ENCODE results near the gene SERPINB8.

DNA sequence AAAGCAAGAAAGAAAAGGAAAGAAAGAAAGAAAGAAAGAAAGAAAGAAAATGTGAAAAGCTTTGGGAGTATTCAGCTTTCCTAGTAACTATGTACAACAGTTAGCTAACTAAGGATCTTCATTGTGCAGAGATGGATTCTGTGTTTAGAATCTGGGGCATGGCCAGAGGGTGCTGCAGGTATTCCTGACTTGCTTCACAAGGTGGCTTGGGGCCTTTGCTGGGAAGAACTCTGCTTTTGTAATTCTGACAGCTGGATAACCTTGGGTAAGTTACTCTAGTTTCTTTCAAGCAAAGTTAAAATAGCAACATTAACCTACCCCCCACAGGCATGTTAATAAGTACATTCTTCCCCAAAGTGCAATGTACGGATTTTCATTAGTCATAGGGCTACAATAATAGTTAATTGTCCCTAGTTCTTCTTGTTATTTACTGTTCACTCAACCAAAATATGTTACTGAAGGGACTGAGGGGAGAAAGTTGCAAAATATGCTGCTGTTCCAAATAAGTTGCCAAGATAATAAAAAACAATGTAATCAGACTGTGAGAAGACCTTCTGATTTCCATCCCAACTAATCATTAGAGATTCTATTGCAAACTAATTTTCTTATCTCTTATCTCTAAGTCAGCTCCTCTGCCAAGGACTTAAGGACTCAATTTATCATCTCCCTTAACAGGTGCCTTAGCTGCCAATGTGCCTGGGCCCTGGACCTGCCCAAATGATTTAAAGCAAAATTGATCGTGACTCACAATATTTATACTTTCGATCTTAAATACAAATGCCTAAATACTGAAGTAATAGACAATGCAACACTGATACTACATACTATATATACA lies 50.3 kb downstream of the SERPINB8 start:
- TF ChIP-seq, protein P1, sequence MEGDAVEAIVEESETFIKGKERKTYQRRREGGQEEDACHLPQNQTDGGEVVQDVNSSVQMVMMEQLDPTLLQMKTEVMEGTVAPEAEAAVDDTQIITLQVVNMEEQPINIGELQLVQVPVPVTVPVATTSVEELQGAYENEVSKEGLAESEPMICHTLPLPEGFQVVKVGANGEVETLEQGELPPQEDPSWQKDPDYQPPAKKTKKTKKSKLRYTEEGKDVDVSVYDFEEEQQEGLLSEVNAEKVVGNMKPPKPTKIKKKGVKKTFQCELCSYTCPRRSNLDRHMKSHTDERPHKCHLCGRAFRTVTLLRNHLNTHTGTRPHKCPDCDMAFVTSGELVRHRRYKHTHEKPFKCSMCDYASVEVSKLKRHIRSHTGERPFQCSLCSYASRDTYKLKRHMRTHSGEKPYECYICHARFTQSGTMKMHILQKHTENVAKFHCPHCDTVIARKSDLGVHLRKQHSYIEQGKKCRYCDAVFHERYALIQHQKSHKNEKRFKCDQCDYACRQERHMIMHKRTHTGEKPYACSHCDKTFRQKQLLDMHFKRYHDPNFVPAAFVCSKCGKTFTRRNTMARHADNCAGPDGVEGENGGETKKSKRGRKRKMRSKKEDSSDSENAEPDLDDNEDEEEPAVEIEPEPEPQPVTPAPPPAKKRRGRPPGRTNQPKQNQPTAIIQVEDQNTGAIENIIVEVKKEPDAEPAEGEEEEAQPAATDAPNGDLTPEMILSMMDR (IDR thresholded peaks at IDR 0.05; ENCODE audit: low read depth, low read length, poor library complexity, severe bottlenecking), result no peak
- TF ChIP-seq EZH2phosphoT487 (IDR thresholded peaks at IDR 0.05; ENCODE audit: borderline replicate concordance, low read length), result no peak

Data from DOHH2 (cell line).